ENCODE results near the gene FOXN3. TPM values are rescaled to one million over a fixed set of nuclear protein-coding genes. Genes with fewer than 3 reads are reported as not detected.

Gene FOXN3
- total RNA-seq, 1 experiment from 2014 or later = 8.8 TPM

- intact Hi-C loops (cut with micrococcal nuclease; ENCODE audit: unreplicated experiment) (no loop called here), in situ Hi-C loops (cut with HindIII; ENCODE audit: low pct_unique_long_range_greater_than_20kb, low sequenced_read_pairs) (no loop called here)
- Histone ChIP-seq H3K9me3 (ENCODE audit: control insufficient read depth, insufficient read depth, low read depth, low read length) (no peaks in the 10 kb centered on the region), H3K4me1 (ENCODE audit: control insufficient read depth, insufficient read depth, low read length) (no peaks in the 10 kb centered on the region), H3K4me3 (ENCODE audit: low read depth in 2 of 2, low read length in 2 of 2) (no peak overlapping the region), H3K27me3 (ENCODE audit: control insufficient read depth, insufficient read depth, low read length) (no peaks in the 10 kb centered on the region), H3K36me3 (ENCODE audit: control insufficient read depth, insufficient read depth, low read length) (no peaks in the 10 kb centered on the region), H3K27ac (ENCODE audit: low read length) (no peak overlapping the region)
- TF ChIP-seq SIN3A (IDR thresholded peaks at IDR 0.05; ENCODE audit: borderline replicate concordance, insufficient read depth, low read depth, low read length) (no peak), TCF7L2 (IDR thresholded peaks at IDR 0.05; ENCODE audit: low read depth, low read length) (no peak), REST (IDR thresholded peaks at IDR 0.05; ENCODE audit: insufficient read depth in 1 of 2, low read depth in 2 of 2, low read length in 1 of 2) (no peak), POLR2AphosphoS5 (IDR thresholded peaks at IDR 0.05; ENCODE audit: low read depth, low read length) (no peak)
- TF ChIP-seq, protein P1, sequence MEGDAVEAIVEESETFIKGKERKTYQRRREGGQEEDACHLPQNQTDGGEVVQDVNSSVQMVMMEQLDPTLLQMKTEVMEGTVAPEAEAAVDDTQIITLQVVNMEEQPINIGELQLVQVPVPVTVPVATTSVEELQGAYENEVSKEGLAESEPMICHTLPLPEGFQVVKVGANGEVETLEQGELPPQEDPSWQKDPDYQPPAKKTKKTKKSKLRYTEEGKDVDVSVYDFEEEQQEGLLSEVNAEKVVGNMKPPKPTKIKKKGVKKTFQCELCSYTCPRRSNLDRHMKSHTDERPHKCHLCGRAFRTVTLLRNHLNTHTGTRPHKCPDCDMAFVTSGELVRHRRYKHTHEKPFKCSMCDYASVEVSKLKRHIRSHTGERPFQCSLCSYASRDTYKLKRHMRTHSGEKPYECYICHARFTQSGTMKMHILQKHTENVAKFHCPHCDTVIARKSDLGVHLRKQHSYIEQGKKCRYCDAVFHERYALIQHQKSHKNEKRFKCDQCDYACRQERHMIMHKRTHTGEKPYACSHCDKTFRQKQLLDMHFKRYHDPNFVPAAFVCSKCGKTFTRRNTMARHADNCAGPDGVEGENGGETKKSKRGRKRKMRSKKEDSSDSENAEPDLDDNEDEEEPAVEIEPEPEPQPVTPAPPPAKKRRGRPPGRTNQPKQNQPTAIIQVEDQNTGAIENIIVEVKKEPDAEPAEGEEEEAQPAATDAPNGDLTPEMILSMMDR (IDR thresholded peaks at IDR 0.05) = no peak
- CTCF ChIA-PET = no interaction called here
- BruUV-seq (replicated peaks) = no TSS peak
- POLR2A ChIA-PET = no interaction called here
- DNase-seq (ENCODE audit: low read depth, low spot score) = no peak
- no peak for ATAC-seq
Measured at GRCh38 chr14:89357655-89358297, 59.3 kb downstream of the FOXN3 start.

DNA sequence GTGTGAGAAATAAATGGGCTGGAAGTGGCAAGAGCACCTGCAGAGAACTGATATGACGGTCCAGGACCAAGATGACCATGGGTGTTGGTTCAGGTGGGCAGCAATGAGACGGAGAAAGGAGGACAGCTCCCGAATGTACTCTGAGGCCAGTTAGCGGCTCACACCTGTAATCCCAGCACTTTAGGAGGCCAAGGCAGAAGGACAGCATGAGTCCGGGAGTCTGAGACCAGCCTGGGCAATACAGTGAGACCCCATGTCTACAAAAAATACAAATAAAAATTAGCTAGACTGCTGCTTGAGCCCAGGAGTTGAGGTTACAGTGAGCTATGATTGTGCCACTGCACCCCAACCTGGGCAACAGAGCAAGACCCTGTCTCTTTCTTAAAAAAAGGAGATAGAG lies 60.1 kb downstream of the FOXN3 start:
- POLR2A ChIA-PET = no interaction called here
- in situ Hi-C loops (cut with HindIII; ENCODE audit: low pct_unique_long_range_greater_than_20kb, low sequenced_read_pairs) = no loop called here
- BruUV-seq (replicated peaks) = no TSS peak

More for the DNA sequence above, 60.1 kb downstream of the FOXN3 start:
- Histone ChIP-seq H3K4me1 (ENCODE audit: control insufficient read depth, insufficient read depth, low read length) (no peaks in the 10 kb centered on the region; the same call in 1 of the 2 replicates), H3K27ac (ENCODE audit: low read length) (no peak overlapping the region), H3K36me3 (ENCODE audit: control insufficient read depth, insufficient read depth, low read length) (no peaks in the 10 kb centered on the region), H3K9me3 (ENCODE audit: control insufficient read depth, insufficient read depth, low read depth, low read length) (no peaks in the 10 kb centered on the region), H3K27me3 (ENCODE audit: control insufficient read depth, insufficient read depth, low read length) (no peaks in the 10 kb centered on the region), H3K4me3 (ENCODE audit: low read depth in 2 of 2, low read length in 2 of 2) (no peak overlapping the region)
- ATAC-seq (no peak), DNase-seq (ENCODE audit: low read depth, low spot score) (no peak)
- CTCF ChIA-PET = no interaction called here
- intact Hi-C loops (cut with micrococcal nuclease; ENCODE audit: unreplicated experiment) = no loop called here
- TF ChIP-seq TCF7L2 (IDR thresholded peaks at IDR 0.05; ENCODE audit: low read depth, low read length) (no peak), REST (IDR thresholded peaks at IDR 0.05; ENCODE audit: insufficient read depth in 1 of 2, low read depth in 2 of 2, low read length in 1 of 2) (no peak)
